HEK293 (cell line): ENCODE data around the gene RGS19.

Experiments
- IKZF3 ChIP-seq: fragments of 450-650 bp; IDR thresholded peaks from 2 replicates; pipeline ENCODE4 v1.5.0; 2018; ENCODE audit warnings: missing biosample characterization, mild to moderate bottlenecking, missing genetic modification characterization, moderate library complexity
- KLF8 ChIP-seq: fragments of 450-650 bp; formaldehyde crosslinking; IDR thresholded peaks from 2 replicates; pipeline ENCODE4 v1.5.1; 2016; ENCODE audit warnings: missing biosample characterization, missing genetic modification characterization
- OSR2 ChIP-seq: fragments of 450-650 bp; formaldehyde crosslinking; IDR thresholded peaks from 2 replicates; pipeline ENCODE4 v1.5.1; 2016; ENCODE audit warnings: missing biosample characterization, missing genetic modification characterization
- OVOL3 ChIP-seq: fragments of 450-650 bp; formaldehyde crosslinking; IDR thresholded peaks from 2 replicates; pipeline ENCODE4 v1.5.1; 2016; ENCODE audit warnings: missing biosample characterization, missing genetic modification characterization
- SP3 ChIP-seq: fragments of 450-650 bp; formaldehyde crosslinking; IDR thresholded peaks from 2 replicates; pipeline ENCODE4 v1.5.1; 2016; ENCODE audit warnings: missing biosample characterization, missing genetic modification characterization
- TRIM28 ChIP-seq: IDR thresholded peaks from 2 replicates; pipeline ENCODE4 v1.6.1; 2011; ENCODE audit warnings: low read length, control low read depth, borderline replicate concordance
- ZBTB48 ChIP-seq: fragments of 450-650 bp; formaldehyde crosslinking; IDR thresholded peaks from 2 replicates; pipeline ENCODE4 v1.5.1; 2016; ENCODE audit warnings: missing biosample characterization, missing genetic modification characterization
- ZFP3 ChIP-seq: fragments of 450-650 bp; formaldehyde crosslinking; IDR thresholded peaks from 2 replicates; pipeline ENCODE4 v1.5.1; 2016; ENCODE audit warnings: low read depth, missing biosample characterization, missing genetic modification characterization
- ZFP69B ChIP-seq: fragments of 450-650 bp; formaldehyde crosslinking; IDR thresholded peaks from 2 replicates; pipeline ENCODE4 v1.5.1; 2016; ENCODE audit warnings: missing biosample characterization, missing genetic modification characterization
- ZNF221 ChIP-seq: fragments of 450-650 bp; formaldehyde crosslinking; IDR thresholded peaks from 2 replicates; pipeline ENCODE4 v1.5.1; 2017; ENCODE audit warnings: missing biosample characterization, missing genetic modification characterization, borderline replicate concordance
- ZNF274 ChIP-seq, 2 experiments: fragments of 200-500 bp in 1 of 2; fragments of 450-650 bp in 1 of 2; sonication (Bioruptor generic) in 1 of 2; formaldehyde crosslinking in 1 of 2; IDR thresholded peaks; 2 replicates each; pipeline versions ENCODE4 v1.5.1 to v1.6.1; 2014 to 2016; ENCODE audit warnings: borderline replicate concordance in 1 of 2, inconsistent platforms in 1 of 2, low read length in 1 of 2, missing biosample characterization in 1 of 2, missing genetic modification characterization in 1 of 2
- ZNF423 ChIP-seq: fragments of 450-650 bp; formaldehyde crosslinking; IDR thresholded peaks from 2 replicates; pipeline ENCODE4 v1.5.1; 2016; ENCODE audit warnings: missing biosample characterization, missing genetic modification characterization
- ZNF433 ChIP-seq: fragments of 450-650 bp; formaldehyde crosslinking; IDR thresholded peaks from 2 replicates; pipeline ENCODE4 v1.5.1; 2016; ENCODE audit warnings: missing biosample characterization, missing genetic modification characterization, low read depth
- ZNF776 ChIP-seq: fragments of 450-650 bp; formaldehyde crosslinking; IDR thresholded peaks from 2 replicates; pipeline ENCODE4 v1.5.0; 2017; ENCODE audit warnings: missing biosample characterization, missing genetic modification characterization, borderline replicate concordance
- ZNF777 ChIP-seq: fragments of 450-650 bp; formaldehyde crosslinking; IDR thresholded peaks from 2 replicates; pipeline ENCODE4 v1.5.1; 2017; ENCODE audit warnings: missing biosample characterization, missing genetic modification characterization, borderline replicate concordance
- ZSCAN23 ChIP-seq: fragments of 450-650 bp; formaldehyde crosslinking; IDR thresholded peaks from 2 replicates; pipeline ENCODE4 v1.5.1; 2016; ENCODE audit warnings: missing biosample characterization, missing genetic modification characterization
- TF ChIP-seq, protein P1 (sequence below): fragments of 450-650 bp; formaldehyde crosslinking; IDR thresholded peaks from 2 replicates; pipeline ENCODE4 v1.5.1; 2016; ENCODE audit warnings: missing biosample characterization, missing genetic modification characterization
- TF ChIP-seq, protein P2 (sequence below): fragments of 450-650 bp; formaldehyde crosslinking; IDR thresholded peaks from 2 replicates; pipeline ENCODE4 v1.5.1; 2016; ENCODE audit warnings: missing biosample characterization, missing genetic modification characterization
- TF ChIP-seq, protein P3 (sequence below): fragments of 450-650 bp; formaldehyde crosslinking; conservative IDR thresholded peaks from 2 replicates; pipeline ENCODE4 v1.5.1; 2016; ENCODE audit warnings: low read depth, missing biosample characterization, missing genetic modification characterization
- TF ChIP-seq, protein P4 (sequence below): fragments of 450-650 bp; formaldehyde crosslinking; IDR thresholded peaks from 2 replicates; pipeline ENCODE4 v1.5.1; 2016; ENCODE audit warnings: missing biosample characterization, missing genetic modification characterization
- TF ChIP-seq, protein P5 (sequence below): fragments of 450-650 bp; formaldehyde crosslinking; conservative IDR thresholded peaks from 2 replicates; pipeline ENCODE4 v1.5.1; 2016; ENCODE audit warnings: low read depth, missing biosample characterization, missing genetic modification characterization

The RGS19 gene

DNA sequence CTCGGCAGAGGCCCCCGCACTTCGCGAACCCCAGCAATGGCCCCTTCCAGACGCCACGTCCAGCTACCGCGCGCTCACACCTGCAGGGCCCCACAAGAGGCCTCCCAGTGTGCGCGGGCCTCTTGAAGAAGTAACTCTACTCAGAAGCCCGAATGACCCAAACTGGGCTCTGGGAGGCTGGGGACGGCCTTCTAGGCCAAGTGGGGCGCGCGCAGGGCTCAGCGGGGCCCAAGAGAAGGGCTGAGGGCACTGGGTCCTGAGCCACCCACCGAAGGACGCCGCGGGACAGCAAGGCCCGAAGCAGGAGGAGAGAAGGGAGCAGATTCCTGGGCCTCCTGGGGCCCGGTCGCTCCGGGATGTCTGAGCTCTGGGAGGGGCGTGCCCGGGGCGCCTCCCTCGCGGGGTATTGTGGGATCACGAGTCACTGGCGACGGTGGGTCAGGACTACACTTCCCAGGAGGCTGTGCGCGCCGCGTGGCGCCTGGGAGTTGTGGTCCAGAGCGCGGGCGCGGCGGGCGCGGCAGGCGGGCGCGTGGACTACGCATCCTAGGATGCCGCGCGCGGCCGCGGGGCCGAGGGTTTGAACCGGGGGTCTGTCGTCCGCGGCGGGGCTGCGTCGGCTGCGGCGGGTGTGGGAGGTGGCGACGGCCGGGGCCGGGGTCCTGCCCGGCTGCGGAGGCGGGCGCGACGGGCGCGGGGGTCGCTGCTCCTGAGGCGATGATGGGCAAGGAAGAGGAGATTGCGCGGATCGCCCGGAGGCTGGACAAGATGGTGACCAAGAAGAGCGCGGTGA lies 16.5 kb downstream of the RGS19 start, which contains the start of gene TCEA2 (continued):
- TF ChIP-seq KLF8 (tag by site-specific recombination) (peak; percentile 96), SP3 (peak; percentile 85), ZNF777 (no peak), OSR2 (tag by site-specific recombination) (no peak), ZBTB48 (peak; percentile 44; the same call in 1 of the 2 replicates), ZFP3 (tag by site-specific recombination) (no peak), ZNF221 (no peak), ZNF274 (IDR thresholded peaks at IDR 0.05; ENCODE audit: low read length) (no peak), ZNF274 (tag by site-specific recombination; IDR thresholded peaks at IDR 0.05; ENCODE audit: borderline replicate concordance) (no peak), ZFP69B (tag by site-specific recombination) (peak; percentile 87), OVOL3 (no peak), ZNF433 (tag by site-specific recombination) (no peak), TRIM28 (no peak), IKZF3 (tag by site-specific recombination) (peak; percentile 80; the same call in 1 of the 2 replicates), ZNF776 (tag by site-specific recombination) (no peak), ZSCAN23 (no peak), ZNF423 (tag by site-specific recombination) (peak; percentile 96)
- TF ChIP-seq, protein P1, sequence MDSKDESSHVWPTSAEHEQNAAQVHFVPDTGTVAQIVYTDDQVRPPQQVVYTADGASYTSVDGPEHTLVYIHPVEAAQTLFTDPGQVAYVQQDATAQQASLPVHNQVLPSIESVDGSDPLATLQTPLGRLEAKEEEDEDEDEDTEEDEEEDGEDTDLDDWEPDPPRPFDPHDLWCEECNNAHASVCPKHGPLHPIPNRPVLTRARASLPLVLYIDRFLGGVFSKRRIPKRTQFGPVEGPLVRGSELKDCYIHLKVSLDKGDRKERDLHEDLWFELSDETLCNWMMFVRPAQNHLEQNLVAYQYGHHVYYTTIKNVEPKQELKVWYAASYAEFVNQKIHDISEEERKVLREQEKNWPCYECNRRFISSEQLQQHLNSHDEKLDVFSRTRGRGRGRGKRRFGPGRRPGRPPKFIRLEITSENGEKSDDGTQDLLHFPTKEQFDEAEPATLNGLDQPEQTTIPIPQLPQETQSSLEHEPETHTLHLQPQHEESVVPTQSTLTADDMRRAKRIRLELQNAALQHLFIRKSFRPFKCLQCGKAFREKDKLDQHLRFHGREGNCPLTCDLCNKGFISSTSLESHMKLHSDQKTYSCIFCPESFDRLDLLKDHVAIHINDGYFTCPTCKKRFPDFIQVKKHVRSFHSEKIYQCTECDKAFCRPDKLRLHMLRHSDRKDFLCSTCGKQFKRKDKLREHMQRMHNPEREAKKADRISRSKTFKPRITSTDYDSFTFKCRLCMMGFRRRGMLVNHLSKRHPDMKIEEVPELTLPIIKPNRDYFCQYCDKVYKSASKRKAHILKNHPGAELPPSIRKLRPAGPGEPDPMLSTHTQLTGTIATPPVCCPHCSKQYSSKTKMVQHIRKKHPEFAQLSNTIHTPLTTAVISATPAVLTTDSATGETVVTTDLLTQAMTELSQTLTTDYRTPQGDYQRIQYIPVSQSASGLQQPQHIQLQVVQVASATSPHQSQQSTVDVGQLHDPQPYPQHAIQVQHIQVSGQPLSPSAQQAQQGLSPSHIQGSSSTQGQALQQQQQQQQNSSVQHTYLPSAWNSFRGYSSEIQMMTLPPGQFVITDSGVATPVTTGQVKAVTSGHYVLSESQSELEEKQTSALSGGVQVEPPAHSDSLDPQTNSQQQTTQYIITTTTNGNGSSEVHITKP (tag by site-specific recombination), result peak; percentile 65
- TF ChIP-seq, protein P2, sequence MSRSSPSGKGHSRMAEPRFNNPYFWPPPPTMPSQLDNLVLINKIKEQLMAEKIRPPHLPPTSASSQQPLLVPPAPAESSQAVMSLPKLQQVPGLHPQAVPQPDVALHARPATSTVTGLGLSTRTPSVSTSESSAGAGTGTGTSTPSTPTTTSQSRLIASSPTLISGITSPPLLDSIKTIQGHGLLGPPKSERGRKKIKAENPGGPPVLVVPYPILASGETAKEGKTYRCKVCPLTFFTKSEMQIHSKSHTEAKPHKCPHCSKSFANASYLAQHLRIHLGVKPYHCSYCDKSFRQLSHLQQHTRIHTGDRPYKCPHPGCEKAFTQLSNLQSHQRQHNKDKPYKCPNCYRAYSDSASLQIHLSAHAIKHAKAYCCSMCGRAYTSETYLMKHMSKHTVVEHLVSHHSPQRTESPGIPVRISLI, result no peak
- TF ChIP-seq, protein P3, sequence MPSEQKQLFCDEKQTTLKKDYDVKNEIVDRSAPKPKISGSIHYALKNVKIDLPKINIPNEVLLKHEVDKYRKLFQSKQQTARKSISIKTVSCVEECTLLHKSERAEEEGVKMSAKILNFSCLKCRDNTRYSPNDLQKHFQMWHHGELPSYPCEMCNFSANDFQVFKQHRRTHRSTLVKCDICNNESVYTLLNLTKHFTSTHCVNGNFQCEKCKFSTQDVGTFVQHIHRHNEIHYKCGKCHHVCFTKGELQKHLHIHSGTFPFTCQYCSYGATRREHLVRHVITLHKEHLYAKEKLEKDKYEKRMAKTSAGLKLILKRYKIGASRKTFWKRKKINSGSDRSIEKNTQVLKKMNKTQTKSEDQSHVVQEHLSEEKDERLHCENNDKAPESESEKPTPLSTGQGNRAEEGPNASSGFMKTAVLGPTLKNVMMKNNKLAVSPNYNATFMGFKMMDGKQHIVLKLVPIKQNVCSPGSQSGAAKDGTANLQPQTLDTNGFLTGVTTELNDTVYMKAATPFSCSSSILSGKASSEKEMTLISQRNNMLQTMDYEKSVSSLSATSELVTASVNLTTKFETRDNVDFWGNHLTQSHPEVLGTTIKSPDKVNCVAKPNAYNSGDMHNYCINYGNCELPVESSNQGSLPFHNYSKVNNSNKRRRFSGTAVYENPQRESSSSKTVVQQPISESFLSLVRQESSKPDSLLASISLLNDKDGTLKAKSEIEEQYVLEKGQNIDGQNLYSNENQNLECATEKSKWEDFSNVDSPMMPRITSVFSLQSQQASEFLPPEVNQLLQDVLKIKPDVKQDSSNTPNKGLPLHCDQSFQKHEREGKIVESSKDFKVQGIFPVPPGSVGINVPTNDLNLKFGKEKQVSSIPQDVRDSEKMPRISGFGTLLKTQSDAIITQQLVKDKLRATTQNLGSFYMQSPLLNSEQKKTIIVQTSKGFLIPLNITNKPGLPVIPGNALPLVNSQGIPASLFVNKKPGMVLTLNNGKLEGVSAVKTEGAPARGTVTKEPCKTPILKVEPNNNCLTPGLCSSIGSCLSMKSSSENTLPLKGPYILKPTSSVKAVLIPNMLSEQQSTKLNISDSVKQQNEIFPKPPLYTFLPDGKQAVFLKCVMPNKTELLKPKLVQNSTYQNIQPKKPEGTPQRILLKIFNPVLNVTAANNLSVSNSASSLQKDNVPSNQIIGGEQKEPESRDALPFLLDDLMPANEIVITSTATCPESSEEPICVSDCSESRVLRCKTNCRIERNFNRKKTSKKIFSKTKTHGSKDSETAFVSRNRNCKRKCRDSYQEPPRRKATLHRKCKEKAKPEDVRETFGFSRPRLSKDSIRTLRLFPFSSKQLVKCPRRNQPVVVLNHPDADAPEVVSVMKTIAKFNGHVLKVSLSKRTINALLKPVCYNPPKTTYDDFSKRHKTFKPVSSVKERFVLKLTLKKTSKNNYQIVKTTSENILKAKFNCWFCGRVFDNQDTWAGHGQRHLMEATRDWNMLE (tag by site-specific recombination), result no peak
- TF ChIP-seq, protein P4, sequence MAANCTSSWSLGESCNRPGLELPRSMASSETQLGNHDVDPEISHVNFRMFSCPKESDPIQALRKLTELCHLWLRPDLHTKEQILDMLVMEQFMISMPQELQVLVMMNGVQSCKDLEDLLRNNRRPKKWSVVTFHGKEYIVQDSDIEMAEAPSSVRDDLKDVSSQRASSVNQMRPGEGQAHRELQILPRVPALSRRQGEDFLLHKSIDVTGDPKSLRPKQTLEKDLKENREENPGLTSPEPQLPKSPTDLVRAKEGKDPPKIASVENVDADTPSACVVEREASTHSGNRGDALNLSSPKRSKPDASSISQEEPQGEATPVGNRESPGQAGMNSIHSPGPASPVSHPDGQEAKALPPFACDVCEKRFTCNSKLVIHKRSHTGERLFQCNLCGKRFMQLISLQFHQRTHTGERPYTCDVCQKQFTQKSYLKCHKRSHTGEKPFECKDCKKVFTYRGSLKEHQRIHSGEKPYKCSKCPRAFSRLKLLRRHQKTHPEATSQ (tag by site-specific recombination), result no peak
- TF ChIP-seq, protein P5, sequence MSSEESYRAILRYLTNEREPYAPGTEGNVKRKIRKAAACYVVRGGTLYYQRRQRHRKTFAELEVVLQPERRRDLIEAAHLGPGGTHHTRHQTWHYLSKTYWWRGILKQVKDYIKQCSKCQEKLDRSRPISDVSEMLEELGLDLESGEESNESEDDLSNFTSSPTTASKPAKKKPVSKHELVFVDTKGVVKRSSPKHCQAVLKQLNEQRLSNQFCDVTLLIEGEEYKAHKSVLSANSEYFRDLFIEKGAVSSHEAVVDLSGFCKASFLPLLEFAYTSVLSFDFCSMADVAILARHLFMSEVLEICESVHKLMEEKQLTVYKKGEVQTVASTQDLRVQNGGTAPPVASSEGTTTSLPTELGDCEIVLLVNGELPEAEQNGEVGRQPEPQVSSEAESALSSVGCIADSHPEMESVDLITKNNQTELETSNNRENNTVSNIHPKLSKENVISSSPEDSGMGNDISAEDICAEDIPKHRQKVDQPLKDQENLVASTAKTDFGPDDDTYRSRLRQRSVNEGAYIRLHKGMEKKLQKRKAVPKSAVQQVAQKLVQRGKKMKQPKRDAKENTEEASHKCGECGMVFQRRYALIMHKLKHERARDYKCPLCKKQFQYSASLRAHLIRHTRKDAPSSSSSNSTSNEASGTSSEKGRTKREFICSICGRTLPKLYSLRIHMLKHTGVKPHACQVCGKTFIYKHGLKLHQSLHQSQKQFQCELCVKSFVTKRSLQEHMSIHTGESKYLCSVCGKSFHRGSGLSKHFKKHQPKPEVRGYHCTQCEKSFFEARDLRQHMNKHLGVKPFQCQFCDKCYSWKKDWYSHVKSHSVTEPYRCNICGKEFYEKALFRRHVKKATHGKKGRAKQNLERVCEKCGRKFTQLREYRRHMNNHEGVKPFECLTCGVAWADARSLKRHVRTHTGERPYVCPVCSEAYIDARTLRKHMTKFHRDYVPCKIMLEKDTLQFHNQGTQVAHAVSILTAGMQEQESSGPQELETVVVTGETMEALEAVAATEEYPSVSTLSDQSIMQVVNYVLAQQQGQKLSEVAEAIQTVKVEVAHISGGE (tag by site-specific recombination), result no peak
